Measurements from ENCODE around the gene OR5K2.

- TF ChIP-seq CTCF (IDR thresholded peaks at IDR 0.05) (no peak), ZFX (IDR thresholded peaks at IDR 0.05; ENCODE audit: borderline replicate concordance) (no peak)
Measured at GRCh38 chr3:98513091-98513511, 15.6 kb downstream of the OR5K2 start.
